H1 (cell line): ENCODE data around the gene CERCAM. TPM values are rescaled to one million over a fixed set of nuclear protein-coding genes. Genes with fewer than 3 reads are reported as not detected.

Source experiments
- CTCF ChIA-PET: fragments of 300-600 bp; sonication (Branson Sonifier 250); formaldehyde crosslinking; loops from one replicate; lab custom pipeline; 2021; ENCODE audit not compliant: partially characterized antibody; lab: Charles Lee
- POLR2A ChIA-PET: fragments of 300-600 bp; sonication (Branson Sonifier 250); formaldehyde crosslinking; loops from one replicate; lab custom pipeline; 2021; ENCODE audit warnings: inconsistent platforms; ENCODE audit not compliant: partially characterized antibody; lab: Charles Lee
- DNase-seq, 2 experiments: peaks; one replicate each; pipeline versions ENCODE4 v3.0.0 to v3.0.0-alpha.2; 2010 to 2022; ENCODE audit warnings: low spot score in 2 of 2, low read depth in 1 of 2, mixed read lengths in 1 of 2
- FAIRE-seq: peaks from 2 replicates; lab custom pipeline; 2011; peaks lifted over from hg19 to GRCh38; lab: Jason Lieb, UNC
- H2AFZ ChIP-seq: 2 replicates; pipeline ENCODE4 v1.8.1; 2012; ENCODE audit warnings: low read length, inconsistent platforms
- H2AK5ac ChIP-seq: 2 replicates; pipeline ENCODE4 v1.6.1; 2013; ENCODE audit warnings: low read depth, low read length
- H2BK120ac ChIP-seq: replicated peaks from 2 replicates; pipeline ENCODE3; 2013; ENCODE audit warnings: low read depth, low read length, inconsistent platforms
- H2BK12ac ChIP-seq: 2 replicates; pipeline ENCODE4 v1.6.1; 2013; ENCODE audit warnings: low read depth, low read length
- H2BK15ac ChIP-seq: 2 replicates; pipeline ENCODE4 v1.6.1; 2013; ENCODE audit warnings: low read length
- H2BK20ac ChIP-seq: 2 replicates; pipeline ENCODE4 v1.6.1; 2013; ENCODE audit warnings: low read length
- H2BK5ac ChIP-seq: 2 replicates; pipeline ENCODE4 v1.6.1; 2013; ENCODE audit warnings: low read depth, low read length
- H3K14ac ChIP-seq: 2 replicates; pipeline ENCODE4 v1.6.1; 2013; ENCODE audit warnings: inconsistent platforms; ENCODE audit not compliant: insufficient read length
- H3K18ac ChIP-seq: 2 replicates; pipeline ENCODE4 v1.6.1; 2013; ENCODE audit warnings: low read length; ENCODE audit errors: extremely low read depth
- H3K23ac ChIP-seq: 2 replicates; pipeline ENCODE4 v1.6.1; 2013; ENCODE audit warnings: inconsistent platforms; ENCODE audit not compliant: insufficient read length
- H3K23me2 ChIP-seq: 2 replicates; pipeline ENCODE4 v1.6.1; 2013; ENCODE audit warnings: low read depth, low read length
- H3K27ac ChIP-seq: 2 replicates; pipeline ENCODE4 v1.6.1; 2011; ENCODE audit warnings: low read depth, low read length, inconsistent platforms
- H3K27me3 ChIP-seq, 4 experiments: replicated peaks in 1 of 4; 1 replicate in 1 of 4; 2 replicates in 3 of 4; pipeline versions ENCODE4 v1.6.1 to v1.8.1; 2011 to 2013; ENCODE audit warnings: low read length in 3 of 4, mild to moderate bottlenecking in 3 of 4, inconsistent platforms in 2 of 4, mixed read lengths in 2 of 4, moderate library complexity in 1 of 4; ENCODE audit not compliant: control insufficient read depth in 3 of 4, insufficient read depth in 3 of 4; ENCODE audit errors: extremely low read depth in 1 of 4
- H3K36me3 ChIP-seq, 4 experiments: 2 replicates each; pipeline versions ENCODE4 v1.6.1 to v1.8.1; 2011 to 2013; ENCODE audit warnings: mild to moderate bottlenecking in 4 of 4, low read length in 3 of 4, moderate library complexity in 2 of 4, control low read depth in 1 of 4, inconsistent platforms in 1 of 4; ENCODE audit not compliant: insufficient read depth in 4 of 4, control insufficient read depth in 2 of 4
- H3K4ac ChIP-seq: replicated peaks from 2 replicates; pipeline ENCODE3; 2013; ENCODE audit warnings: low read length, low read depth, mixed read lengths, inconsistent platforms; ENCODE audit not compliant: insufficient read length
- H3K4me1 ChIP-seq, 4 experiments: replicated peaks in 1 of 4; 1 replicate in 1 of 4; 2 replicates in 3 of 4; pipeline versions ENCODE4 v1.6.1 to v1.8.1; 2011 to 2013; ENCODE audit warnings: low read length in 3 of 4, inconsistent platforms in 2 of 4, mixed read lengths in 1 of 4; ENCODE audit not compliant: insufficient read depth in 4 of 4, control insufficient read depth in 3 of 4
- H3K4me2 ChIP-seq, 2 experiments: 2 replicates each; pipeline versions ENCODE4 v1.6.1 to v1.8.1; 2011 to 2013; ENCODE audit warnings: low read depth in 2 of 2, low read length in 2 of 2, control low read depth in 1 of 2, inconsistent platforms in 1 of 2, mild to moderate bottlenecking in 1 of 2; ENCODE audit not compliant: insufficient read depth in 1 of 2
- H3K4me3 ChIP-seq, 4 experiments: fragments of 200-600, 300-600 bp in 1 of 4; sonication (generic), shearing (Covaris generic), sonication (Bioruptor Twin) in 1 of 4; 2 replicates each; pipeline versions ENCODE4 v1.5.1 to v1.8.1; 2011 to 2016; ENCODE audit warnings: low read length in 4 of 4, low read depth in 3 of 4, control low read depth in 2 of 4, inconsistent platforms in 2 of 4, mild to moderate bottlenecking in 2 of 4, mixed read lengths in 1 of 4, moderate library complexity in 1 of 4; ENCODE audit not compliant: insufficient read depth in 2 of 4; ENCODE audit errors: extremely low read depth in 1 of 4
- H3K56ac ChIP-seq: replicated peaks from 2 replicates; pipeline ENCODE3; 2013; ENCODE audit warnings: low read depth, mild to moderate bottlenecking, mixed read lengths, low read length, inconsistent platforms; ENCODE audit not compliant: insufficient read length
- H3K79me1 ChIP-seq: 2 replicates; pipeline ENCODE4 v1.6.1; 2013; ENCODE audit warnings: low read depth, low read length, control low read depth
- H3K79me2 ChIP-seq, 2 experiments: 2 replicates each; pipeline versions ENCODE4 v1.6.1 to v1.8.1; 2012 to 2013; ENCODE audit warnings: low read length in 2 of 2, mild to moderate bottlenecking in 2 of 2, inconsistent platforms in 1 of 2; ENCODE audit not compliant: insufficient read depth in 2 of 2, control insufficient read depth in 1 of 2
- H3K9ac ChIP-seq, 4 experiments: replicated peaks in 1 of 4; 1 replicate in 1 of 4; 2 replicates in 3 of 4; pipeline versions ENCODE4 v1.6.1 to v1.8.1; 2011 to 2013; ENCODE audit warnings: low read depth in 3 of 4, low read length in 3 of 4, control low read depth in 2 of 4, mild to moderate bottlenecking in 2 of 4, moderate library complexity in 2 of 4, inconsistent platforms in 1 of 4; ENCODE audit errors: extremely low read depth in 1 of 4
- H3K9me3 ChIP-seq, 2 experiments: 2 replicates each; pipeline versions ENCODE4 v1.6.1 to v1.8.1; 2012 to 2013; ENCODE audit warnings: mild to moderate bottlenecking in 2 of 2, moderate library complexity in 2 of 2, control low read depth in 1 of 2, inconsistent platforms in 1 of 2, low read depth in 1 of 2, low read length in 1 of 2, mixed read lengths in 1 of 2; ENCODE audit not compliant: insufficient read depth in 2 of 2
- H4K20me1 ChIP-seq, 2 experiments: replicated peaks in 1 of 2; 2 replicates each; pipeline versions ENCODE3 to v1.8.1; 2011 to 2013; ENCODE audit warnings: inconsistent platforms in 2 of 2, low read length in 2 of 2, mild to moderate bottlenecking in 1 of 2; ENCODE audit not compliant: insufficient read depth in 2 of 2, control insufficient read depth in 1 of 2
- H4K5ac ChIP-seq: 2 replicates; pipeline ENCODE4 v1.6.1; 2013; ENCODE audit warnings: low read length, low read depth, mixed read lengths, inconsistent platforms; ENCODE audit not compliant: insufficient read length
- H4K8ac ChIP-seq: 2 replicates; pipeline ENCODE4 v1.8.0; 2013; ENCODE audit warnings: mild to moderate bottlenecking, moderate library complexity, low read length, inconsistent platforms; ENCODE audit not compliant: insufficient read depth; ENCODE audit errors: extremely low read depth
- H4K91ac ChIP-seq: replicated peaks from 2 replicates; pipeline ENCODE3; 2013; ENCODE audit warnings: low read length, mixed read lengths, inconsistent platforms; ENCODE audit not compliant: insufficient read length
- EGR1 ChIP-seq: IDR thresholded peaks from 2 replicates; pipeline ENCODE4 v1.6.1; 2011; ENCODE audit warnings: low read depth, low read length, borderline replicate concordance
- GABPA ChIP-seq: IDR thresholded peaks from 2 replicates; pipeline ENCODE4 v1.6.1; 2011; ENCODE audit warnings: mild to moderate bottlenecking, low read length, moderate library complexity, borderline replicate concordance; ENCODE audit not compliant: insufficient read depth
- POLR2AphosphoS5 ChIP-seq: IDR thresholded peaks from 2 replicates; pipeline ENCODE4 v1.6.1; 2011; ENCODE audit warnings: low read depth, low read length
- RBBP5 ChIP-seq: IDR thresholded peaks from 2 replicates; pipeline ENCODE4 v1.7.1; 2012; ENCODE audit warnings: low read depth, mild to moderate bottlenecking, inconsistent platforms, low read length, moderate library complexity, borderline replicate concordance
- RNF2 ChIP-seq: fragments of 200-900, 300-1000 bp; sonication (generic); IDR thresholded peaks from 2 replicates; pipeline ENCODE4 v1.7.1; 2016; ENCODE audit warnings: borderline replicate concordance, low read depth, mild to moderate bottlenecking, antibody characterized with exemption, low read length; ENCODE audit not compliant: poor library complexity, severe bottlenecking; ENCODE audit errors: missing control alignments
- SIRT6 ChIP-seq: IDR thresholded peaks from one replicate; pipeline ENCODE4 v1.7.1; 2012; ENCODE audit warnings: low read length, inconsistent platforms
- WGBS, 2 experiments: shearing (Covaris generic) in 1 of 2; methylation state at CpG; one replicate each; pipeline versions ENCODE4 v1.1.6 to v1.1.7; 2013 to 2015; ENCODE audit warnings: low lambda C conversion rate in 2 of 2, mixed read lengths in 2 of 2, inconsistent platforms in 1 of 2, low coverage in 1 of 2, missing lambda C conversion rate in 1 of 2; ENCODE audit not compliant: insufficient replicate concordance in 2 of 2, insufficient coverage in 1 of 2, insufficient read length in 1 of 2; ENCODE audit errors: extremely low coverage in 1 of 2, missing lambda C conversion rate in 1 of 2; 5-methylcytosine and 5-hydroxymethylcytosine counted together
- polyA plus RNA-seq, 7 experiments: library from polyadenylated mRNA; depleted of rRNA in 3 of 7; stranded (reverse) in 5 of 7; unstranded in 2 of 7; fragments of >200 nt in 5 of 7; fragments of 200-250 nt in 2 of 7; gene quantifications; 1 replicate in 5 of 7; 2 replicates in 1 of 7; 4 replicates in 1 of 7; pipeline versions ENCODE4 v1.2.1 to v1.2.3, GENCODE V29; 2011 to 2013; ENCODE audit warnings: missing spikeins in 2 of 7, mixed read lengths in 2 of 7
- total RNA-seq: library from RNA; stranded (reverse); fragmentation: NEBNext Ultra II Directional; extraction: Animal tissue kit (Norgen Biotek cat#: 25700); gene quantifications from 2 replicates; pipeline ENCODE4 v1.2.1, GENCODE V29; 2021
- TF ChIP-seq, protein P1 (sequence below): IDR thresholded peaks from 2 replicates; pipeline ENCODE4 v1.6.1; 2012; ENCODE audit warnings: inconsistent platforms
- TF ChIP-seq, protein P2 (sequence below): IDR thresholded peaks from 2 replicates; pipeline ENCODE4 v1.6.1; 2012; ENCODE audit warnings: inconsistent platforms
- TF ChIP-seq, protein P3 (sequence below), 3 experiments: IDR thresholded peaks; 1 replicate in 2 of 3; 2 replicates in 1 of 3; pipeline versions ENCODE4 v1.5.1 to v1.6.1; 2011; ENCODE audit warnings: low read length in 3 of 3, mild to moderate bottlenecking in 3 of 3, inconsistent platforms in 2 of 3, low read depth in 1 of 3, moderate library complexity in 1 of 3; ENCODE audit not compliant: insufficient read depth in 1 of 3; ENCODE audit errors: control extremely low read depth in 1 of 3

Gene CERCAM
- total and polyA plus RNA-seq, 2 of the 8 experiments (the other 6 are each of a cell fraction or from before 2014, with no cell fraction given), result 3.1 to 5.2 TPM

DNA sequence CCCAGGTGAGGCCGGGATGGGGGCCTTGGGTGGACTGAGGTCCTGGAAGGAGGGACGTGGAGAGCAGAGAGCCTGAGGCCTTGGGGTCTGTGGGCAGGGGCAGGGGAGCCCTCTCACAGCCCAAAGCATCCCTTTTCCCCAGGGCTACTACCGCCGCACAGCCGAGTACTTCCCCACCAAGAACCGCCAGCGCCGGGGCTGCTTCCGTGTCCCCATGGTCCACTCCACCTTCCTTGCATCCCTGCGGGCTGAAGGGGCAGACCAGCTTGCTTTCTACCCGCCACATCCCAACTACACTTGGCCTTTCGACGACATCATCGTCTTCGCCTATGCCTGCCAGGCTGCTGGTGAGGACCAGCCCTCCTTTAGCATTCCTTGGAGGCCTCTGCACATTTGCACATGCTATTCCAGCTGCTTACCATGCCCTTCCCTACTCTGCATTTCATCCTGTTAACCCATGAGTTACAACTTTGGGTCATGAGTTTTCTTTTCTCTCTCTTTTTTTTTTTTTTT is 3.7 kb downstream of the CERCAM start:
- no peak overlapping the region for H2BK20ac ChIP-seq
- no peak overlapping the region for H2BK5ac ChIP-seq
- H2BK120ac ChIP-seq, result no peak overlapping the region
- ChIA-PET CTCF (interaction anchor here (1.0 to 4.2 kb wide), 2 partner anchors 11 to 14 kb away, joined by 3 to 25 read pairs; no protein-coding TSS in a partner anchor), POLR2A (no interaction called here)
- no peak overlapping the region for H3K18ac ChIP-seq
- no peak overlapping the region for H2BK12ac ChIP-seq
- H3K9ac ChIP-seq, result no peak overlapping the region
- H3K27me3 ChIP-seq, result peaks cover 5 to 32% (median 24%) of the 10 kb centered on the region in 4 experiments; a peak in 6 of 7 replicates
- H3K4me2 ChIP-seq, result no peak overlapping the region
- H3K23me2 ChIP-seq, result peaks cover 6% of the 10 kb centered on the region; the same call in 1 of the 2 replicates
- FAIRE-seq, result no peak
- H4K91ac ChIP-seq, result no peak overlapping the region
- no peak overlapping the region for H3K27ac ChIP-seq
- WGBS, 2 experiments, result 92% methylated on average over 15 of the region's 15 CpGs; no CpG with 5 or more reads in 1 of the 2 experiments
- H3K4me3 ChIP-seq, result no peak overlapping the region
- H2BK15ac ChIP-seq, result no peak overlapping the region
- no peaks in the 10 kb centered on the region for H3K79me2 ChIP-seq
- no peak overlapping the region for H2AFZ ChIP-seq
- no peaks in the 10 kb centered on the region for H4K20me1 ChIP-seq
- H3K9me3 ChIP-seq, result no peaks in the 10 kb centered on the region
- no peak overlapping the region for H3K56ac ChIP-seq
- H3K23ac ChIP-seq, result no peak overlapping the region
- H4K5ac ChIP-seq, result no peak overlapping the region
- no peaks in the 10 kb centered on the region for H3K79me1 ChIP-seq
- no peak overlapping the region for H3K4ac ChIP-seq
- peaks cover 0 to 11% (median 4%) of the 10 kb centered on the region in 4 experiments; a peak in 5 of 7 replicates for H3K4me1 ChIP-seq
- H4K8ac ChIP-seq, result no peak overlapping the region; the same call in 1 of the 2 replicates
- H3K14ac ChIP-seq, result no peak overlapping the region
- DNase-seq, result no peak
- H3K36me3 ChIP-seq, result no peaks in the 10 kb centered on the region
- no peak overlapping the region for H2AK5ac ChIP-seq
- TF ChIP-seq GABPA (no peak), RBBP5 (no peak), EGR1 (no peak), RNF2 (no peak), POLR2AphosphoS5 (no peak), SIRT6 (no peak)
- TF ChIP-seq, protein P1, sequence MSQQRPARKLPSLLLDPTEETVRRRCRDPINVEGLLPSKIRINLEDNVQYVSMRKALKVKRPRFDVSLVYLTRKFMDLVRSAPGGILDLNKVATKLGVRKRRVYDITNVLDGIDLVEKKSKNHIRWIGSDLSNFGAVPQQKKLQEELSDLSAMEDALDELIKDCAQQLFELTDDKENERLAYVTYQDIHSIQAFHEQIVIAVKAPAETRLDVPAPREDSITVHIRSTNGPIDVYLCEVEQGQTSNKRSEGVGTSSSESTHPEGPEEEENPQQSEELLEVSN, result no peak
- TF ChIP-seq, protein P2, sequence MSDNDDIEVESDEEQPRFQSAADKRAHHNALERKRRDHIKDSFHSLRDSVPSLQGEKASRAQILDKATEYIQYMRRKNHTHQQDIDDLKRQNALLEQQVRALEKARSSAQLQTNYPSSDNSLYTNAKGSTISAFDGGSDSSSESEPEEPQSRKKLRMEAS, result no peak
- TF ChIP-seq, protein P3, sequence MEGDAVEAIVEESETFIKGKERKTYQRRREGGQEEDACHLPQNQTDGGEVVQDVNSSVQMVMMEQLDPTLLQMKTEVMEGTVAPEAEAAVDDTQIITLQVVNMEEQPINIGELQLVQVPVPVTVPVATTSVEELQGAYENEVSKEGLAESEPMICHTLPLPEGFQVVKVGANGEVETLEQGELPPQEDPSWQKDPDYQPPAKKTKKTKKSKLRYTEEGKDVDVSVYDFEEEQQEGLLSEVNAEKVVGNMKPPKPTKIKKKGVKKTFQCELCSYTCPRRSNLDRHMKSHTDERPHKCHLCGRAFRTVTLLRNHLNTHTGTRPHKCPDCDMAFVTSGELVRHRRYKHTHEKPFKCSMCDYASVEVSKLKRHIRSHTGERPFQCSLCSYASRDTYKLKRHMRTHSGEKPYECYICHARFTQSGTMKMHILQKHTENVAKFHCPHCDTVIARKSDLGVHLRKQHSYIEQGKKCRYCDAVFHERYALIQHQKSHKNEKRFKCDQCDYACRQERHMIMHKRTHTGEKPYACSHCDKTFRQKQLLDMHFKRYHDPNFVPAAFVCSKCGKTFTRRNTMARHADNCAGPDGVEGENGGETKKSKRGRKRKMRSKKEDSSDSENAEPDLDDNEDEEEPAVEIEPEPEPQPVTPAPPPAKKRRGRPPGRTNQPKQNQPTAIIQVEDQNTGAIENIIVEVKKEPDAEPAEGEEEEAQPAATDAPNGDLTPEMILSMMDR (IDR thresholded peaks at IDR 0.05; ENCODE audit: control extremely low read depth in 1 of 3, insufficient read depth in 1 of 3, low read depth in 1 of 3, low read length in 3 of 3), result no peak
